ENCODE data around the gene FN1.

- no peak for TF ChIP-seq CTCF (conservative IDR thresholded peaks at IDR 0.05)
- no peak for TF ChIP-seq ZFX (IDR thresholded peaks at IDR 0.05)
Observed at GRCh38 chr2:215382011-215382410, 53.9 kb downstream of the FN1 start.

Measured in C4-2B (cell line).